ENCODE data around the gene KRT8. TPM values are rescaled to one million over a fixed set of nuclear protein-coding genes. Genes with fewer than 3 reads are reported as not detected.

KRT8 gene
- total and polyA plus RNA-seq, 2 of the 13 experiments (the other 11 are each of a cell fraction or from before 2014, with no cell fraction given): 498 to 718 TPM

DNA sequence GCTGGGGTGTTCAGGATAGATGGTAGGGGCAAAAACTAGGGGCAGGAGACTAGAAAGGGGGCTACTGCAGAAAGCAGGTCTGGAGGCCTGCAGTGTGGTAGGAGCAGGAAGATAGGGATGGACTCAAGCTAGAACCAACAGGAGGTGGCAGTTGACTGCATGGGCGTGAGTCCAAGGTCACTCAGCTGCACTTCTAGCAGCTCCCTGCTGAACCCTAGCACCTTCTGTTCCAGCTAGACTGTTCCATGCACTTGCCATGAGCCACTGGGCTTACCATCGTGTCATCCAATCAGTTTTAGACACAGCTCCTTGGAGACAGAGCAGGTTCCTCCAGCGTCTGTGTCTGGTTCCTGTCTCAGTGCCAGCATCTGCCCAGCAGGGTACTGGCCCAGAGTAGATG is 11.3 kb upstream of the KRT8 start (continued):
- TF ChIP-seq, protein P1, sequence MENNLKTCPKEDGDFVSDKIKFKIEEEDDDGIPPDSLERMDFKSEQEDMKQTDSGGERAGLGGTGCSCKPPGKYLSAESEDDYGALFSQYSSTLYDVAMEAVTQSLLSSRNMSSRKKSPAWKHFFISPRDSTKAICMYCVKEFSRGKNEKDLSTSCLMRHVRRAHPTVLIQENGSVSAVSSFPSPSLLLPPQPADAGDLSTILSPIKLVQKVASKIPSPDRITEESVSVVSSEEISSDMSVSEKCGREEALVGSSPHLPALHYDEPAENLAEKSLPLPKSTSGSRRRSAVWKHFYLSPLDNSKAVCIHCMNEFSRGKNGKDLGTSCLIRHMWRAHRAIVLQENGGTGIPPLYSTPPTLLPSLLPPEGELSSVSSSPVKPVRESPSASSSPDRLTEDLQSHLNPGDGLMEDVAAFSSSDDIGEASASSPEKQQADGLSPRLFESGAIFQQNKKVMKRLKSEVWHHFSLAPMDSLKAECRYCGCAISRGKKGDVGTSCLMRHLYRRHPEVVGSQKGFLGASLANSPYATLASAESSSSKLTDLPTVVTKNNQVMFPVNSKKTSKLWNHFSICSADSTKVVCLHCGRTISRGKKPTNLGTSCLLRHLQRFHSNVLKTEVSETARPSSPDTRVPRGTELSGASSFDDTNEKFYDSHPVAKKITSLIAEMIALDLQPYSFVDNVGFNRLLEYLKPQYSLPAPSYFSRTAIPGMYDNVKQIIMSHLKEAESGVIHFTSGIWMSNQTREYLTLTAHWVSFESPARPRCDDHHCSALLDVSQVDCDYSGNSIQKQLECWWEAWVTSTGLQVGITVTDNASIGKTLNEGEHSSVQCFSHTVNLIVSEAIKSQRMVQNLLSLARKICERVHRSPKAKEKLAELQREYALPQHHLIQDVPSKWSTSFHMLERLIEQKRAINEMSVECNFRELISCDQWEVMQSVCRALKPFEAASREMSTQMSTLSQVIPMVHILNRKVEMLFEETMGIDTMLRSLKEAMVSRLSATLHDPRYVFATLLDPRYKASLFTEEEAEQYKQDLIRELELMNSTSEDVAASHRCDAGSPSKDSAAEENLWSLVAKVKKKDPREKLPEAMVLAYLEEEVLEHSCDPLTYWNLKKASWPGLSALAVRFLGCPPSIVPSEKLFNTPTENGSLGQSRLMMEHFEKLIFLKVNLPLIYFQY (CRISPR knock-in tag; IDR thresholded peaks at IDR 0.05; ENCODE audit: borderline replicate concordance): no peak
- TF ChIP-seq ZMYM3 (CRISPR knock-in tag; IDR thresholded peaks at IDR 0.05) (peak; percentile 79), PITX1 (CRISPR knock-in tag; IDR thresholded peaks at IDR 0.05) (no peak), ZNF10 (CRISPR knock-in tag; IDR thresholded peaks at IDR 0.05; ENCODE audit: borderline replicate concordance, low read depth) (no peak), TRIM24 (CRISPR knock-in tag; IDR thresholded peaks at IDR 0.05) (no peak), RCOR2 (CRISPR knock-in tag; IDR thresholded peaks at IDR 0.05) (0 out of 2 replicates have a peak, but pooled peaks have one; percentile 56), MXD4 (CRISPR knock-in tag; IDR thresholded peaks at IDR 0.05) (no peak), SIN3B (IDR thresholded peaks at IDR 0.05; ENCODE audit: low read length) (no peak), HMGXB3 (CRISPR knock-in tag; IDR thresholded peaks at IDR 0.05; ENCODE audit: borderline replicate concordance) (no peak), TCF7L2 (IDR thresholded peaks at IDR 0.05; ENCODE audit: low read depth, low read length) (no peak), ZNF263 (CRISPR knock-in tag; IDR thresholded peaks at IDR 0.05) (0 out of 2 replicates have a peak, but pooled peaks have one; percentile 27), ZNF7 (CRISPR knock-in tag; IDR thresholded peaks at IDR 0.05) (0 out of 2 replicates have a peak, but pooled peaks have one; percentile 23), ZNF772 (CRISPR knock-in tag; IDR thresholded peaks at IDR 0.05) (no peak), HNF4A (CRISPR knock-in tag; IDR thresholded peaks at IDR 0.05) (peak; percentile 66), ZNF687 (CRISPR knock-in tag; IDR thresholded peaks at IDR 0.05) (0 out of 2 replicates have a peak, but pooled peaks have one; percentile 12), DNMT1 (CRISPR knock-in tag; IDR thresholded peaks at IDR 0.05) (no peak)
- TF ChIP-seq, protein P2, sequence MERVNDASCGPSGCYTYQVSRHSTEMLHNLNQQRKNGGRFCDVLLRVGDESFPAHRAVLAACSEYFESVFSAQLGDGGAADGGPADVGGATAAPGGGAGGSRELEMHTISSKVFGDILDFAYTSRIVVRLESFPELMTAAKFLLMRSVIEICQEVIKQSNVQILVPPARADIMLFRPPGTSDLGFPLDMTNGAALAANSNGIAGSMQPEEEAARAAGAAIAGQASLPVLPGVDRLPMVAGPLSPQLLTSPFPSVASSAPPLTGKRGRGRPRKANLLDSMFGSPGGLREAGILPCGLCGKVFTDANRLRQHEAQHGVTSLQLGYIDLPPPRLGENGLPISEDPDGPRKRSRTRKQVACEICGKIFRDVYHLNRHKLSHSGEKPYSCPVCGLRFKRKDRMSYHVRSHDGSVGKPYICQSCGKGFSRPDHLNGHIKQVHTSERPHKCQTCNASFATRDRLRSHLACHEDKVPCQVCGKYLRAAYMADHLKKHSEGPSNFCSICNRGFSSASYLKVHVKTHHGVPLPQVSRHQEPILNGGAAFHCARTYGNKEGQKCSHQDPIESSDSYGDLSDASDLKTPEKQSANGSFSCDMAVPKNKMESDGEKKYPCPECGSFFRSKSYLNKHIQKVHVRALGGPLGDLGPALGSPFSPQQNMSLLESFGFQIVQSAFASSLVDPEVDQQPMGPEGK (CRISPR knock-in tag; IDR thresholded peaks at IDR 0.05): no peak
